ENCODE measurements around the gene TMEM108.

DNA sequence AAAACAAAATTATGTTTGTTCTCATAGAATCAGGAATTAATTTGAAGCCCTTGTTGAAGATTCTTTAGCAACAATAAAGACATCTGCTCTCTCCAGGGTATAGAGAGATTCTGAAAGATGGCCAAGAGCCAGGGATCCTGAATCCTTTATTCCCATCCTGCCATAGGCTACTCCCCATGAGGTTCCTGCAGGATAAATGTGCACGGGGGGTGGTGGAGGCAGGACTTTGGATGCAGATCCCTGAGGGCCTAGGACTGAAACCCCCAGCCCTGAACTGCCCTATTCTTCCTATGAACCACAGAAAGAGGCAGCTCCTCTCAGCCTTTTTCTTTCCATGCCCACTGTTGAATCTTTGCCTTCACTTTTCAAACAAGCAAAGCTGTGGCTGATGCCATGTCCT is 17.1 kb downstream of the TMEM108 start:
- TF ChIP-seq GATA3 (IDR thresholded peaks at IDR 0.05; ENCODE audit: low read depth, low read length): no peak
- no peak for TF ChIP-seq GATA2 (IDR thresholded peaks at IDR 0.05; ENCODE audit: low read depth, low read length)

Measured in SH-SY5Y (cell line).